NCI-H146 treated with DMSO at 0.1 percent for 48 hours (cell line): ENCODE results near the gene SLC16A4.
"Not testable (repeated sequence)": the region's sequence is repeated elsewhere in the genome, so short reads cannot be mapped to it uniquely, and the experiment has no call there.

Experiments
- DNase-seq: peaks from one replicate; lab custom pipeline; 2025; ENCODE audit not compliant: unreplicated experiment; lab: John Stamatoyannopoulos, UW

Gene SLC16A4

DNA sequence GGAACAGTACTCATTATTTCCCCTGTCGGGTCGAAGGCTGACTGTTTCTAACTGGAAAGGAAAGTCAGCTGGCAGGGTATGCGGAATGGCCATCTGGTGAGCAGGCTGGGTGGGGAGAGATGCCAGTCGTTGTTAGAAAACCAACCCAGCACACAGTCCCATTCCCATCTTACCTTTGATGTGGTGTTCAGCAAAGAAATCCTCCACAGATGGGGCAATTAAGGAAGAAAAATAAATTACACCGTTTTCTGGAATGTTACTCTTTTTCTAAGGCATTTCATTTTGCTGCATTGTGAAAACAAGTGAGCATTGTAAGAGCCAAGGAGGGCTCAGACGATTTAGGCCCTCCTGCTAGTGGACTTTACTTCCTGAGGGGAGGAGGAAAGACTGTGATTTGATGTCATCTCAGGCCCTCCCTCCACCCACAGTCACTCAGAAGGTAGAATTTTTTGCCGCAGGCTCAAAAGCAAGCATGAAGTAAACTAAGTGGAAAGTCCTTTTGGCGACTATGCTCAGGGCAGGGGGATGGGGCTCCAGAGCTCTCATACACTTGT, at the start of gene SLC16A4:
Gene SLC16A4 (minus strand): TSS at position 335 of the 554 bp plus-strand sequence. CDS start 1,703 bp downstream, outside the sequence.
- DNase-seq, result no peak

DNA sequence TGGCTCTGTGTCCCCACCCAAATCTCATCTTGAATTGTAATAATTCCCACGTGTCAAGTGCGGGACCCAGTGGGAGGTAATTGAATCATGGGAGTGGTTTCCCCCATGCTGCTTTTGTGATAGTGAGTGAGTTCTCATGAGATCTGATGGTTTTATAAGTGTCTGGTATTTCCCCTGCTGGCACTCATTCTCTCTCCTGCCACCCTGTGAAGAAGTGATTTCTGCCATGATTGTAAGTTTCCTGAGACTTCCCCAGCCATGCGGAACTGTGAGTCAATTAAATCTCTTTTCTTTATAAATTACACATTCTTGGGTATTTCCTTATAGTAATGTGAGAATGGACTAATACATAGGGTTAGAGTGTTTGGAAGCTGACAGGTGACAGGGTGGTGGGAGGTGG, 49.0 kb upstream of the SLC16A4 start:
- not testable (repeated sequence) for DNase-seq

DNA sequence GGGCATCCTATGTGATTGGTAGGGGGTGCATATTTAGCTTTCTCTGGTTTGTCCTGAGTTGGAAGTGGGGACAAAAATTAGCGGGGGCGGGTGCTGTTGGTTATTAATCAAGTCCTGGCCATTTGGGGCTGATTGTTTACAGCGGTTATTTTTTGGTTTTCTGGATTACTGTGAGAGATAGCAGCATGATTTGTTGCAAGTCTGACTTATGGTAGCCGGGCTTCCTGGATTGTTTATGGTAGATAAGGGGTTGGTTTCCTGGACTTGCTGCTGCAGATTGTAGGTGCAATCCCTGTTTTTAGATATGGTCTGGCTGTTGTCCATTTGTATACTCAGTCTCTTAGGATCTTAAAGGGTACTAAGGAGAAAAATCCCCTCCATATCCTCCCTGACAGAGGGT, 48.1 kb upstream of the SLC16A4 start:
- no peak for DNase-seq

DNA sequence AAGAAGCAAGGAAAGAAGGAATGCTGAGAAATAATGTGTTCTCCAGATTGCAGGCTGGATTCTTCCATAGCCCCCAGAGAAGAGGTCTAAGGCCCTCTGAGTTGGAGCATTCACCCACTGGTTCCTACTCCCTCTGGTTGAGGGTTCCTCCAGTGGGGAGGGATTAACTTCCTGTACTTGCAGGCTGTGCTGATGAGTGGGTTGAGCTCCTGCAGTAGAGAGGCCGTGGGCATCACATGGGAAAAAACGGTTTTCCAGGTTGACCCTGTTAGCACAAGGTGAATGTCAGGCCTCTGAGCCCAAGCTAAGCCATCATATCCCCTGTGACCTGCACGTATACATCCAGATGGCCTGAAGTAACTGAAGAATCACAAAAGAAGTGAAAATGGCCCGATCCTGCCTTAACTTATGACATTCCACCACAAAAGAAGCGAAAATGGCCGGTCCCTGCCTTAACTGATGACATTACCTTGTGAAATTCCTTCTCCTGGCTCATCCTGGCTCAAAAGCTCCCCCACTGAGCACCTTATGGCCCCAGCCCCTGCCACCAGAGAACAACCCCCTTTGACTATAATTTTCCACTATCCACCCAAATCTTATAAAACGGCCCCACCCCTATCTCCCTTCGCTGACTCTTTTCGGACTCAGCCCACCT, 46.9 kb upstream of the SLC16A4 start:
- DNase-seq, result not testable (repeated sequence)

GRCh38 chr1:110436635-110437034, 45.8 kb upstream of the SLC16A4 start:
- no peak for DNase-seq

GRCh38 chr1:110434946-110435345, 44.1 kb upstream of the SLC16A4 start:
- no peak for DNase-seq

GRCh38 chr1:110433803-110434202, 43.0 kb upstream of the SLC16A4 start:
- peak; percentile 2 for DNase-seq

DNA sequence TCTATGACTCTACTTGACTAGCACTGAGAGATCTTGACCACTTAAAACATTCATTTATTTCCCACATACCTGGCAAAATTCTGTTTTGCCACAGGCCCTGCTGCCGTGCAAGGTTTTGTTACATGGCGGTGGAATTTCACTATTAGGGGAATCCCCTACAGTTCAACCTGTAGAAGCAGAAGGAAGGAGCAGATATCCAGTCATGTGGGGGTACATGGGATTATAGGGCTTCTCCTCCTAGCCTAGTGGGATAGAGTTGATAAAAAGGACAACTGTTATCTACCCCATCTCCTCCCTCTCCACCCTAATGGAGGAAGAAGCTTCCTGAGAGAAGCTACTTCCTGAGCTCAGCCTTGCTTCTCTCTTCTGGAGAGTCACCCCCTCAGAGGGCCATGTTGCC, 42.4 kb upstream of the SLC16A4 start:
- no peak for DNase-seq

DNA sequence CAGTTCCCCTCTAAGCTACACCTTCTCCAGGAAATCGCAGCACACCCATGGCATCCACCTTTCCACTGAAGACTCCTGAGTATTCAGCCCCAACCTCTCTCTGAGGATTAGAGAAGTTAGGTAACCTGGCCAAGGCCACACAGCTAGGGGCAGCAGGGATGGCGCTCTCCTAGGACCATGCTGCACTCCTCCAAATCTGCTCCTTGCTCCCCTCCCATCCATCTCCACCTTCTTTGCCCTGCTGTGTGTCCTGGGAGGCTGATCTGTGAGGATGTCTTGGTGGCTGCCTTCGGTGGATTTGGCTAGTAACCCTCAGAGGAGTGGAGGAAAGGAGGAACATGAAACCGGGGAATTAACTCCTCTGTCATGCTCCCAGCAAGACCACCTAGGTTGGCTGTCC, 40.1 kb upstream of the SLC16A4 start:
- DNase-seq, result no peak

- DNase-seq, result no peak
Observed at GRCh38 chr1:110430366-110430765, 39.5 kb upstream of the SLC16A4 start.

- DNase-seq, result no peak
Observed at GRCh38 chr1:110428946-110429345, 38.1 kb upstream of the SLC16A4 start.

DNA sequence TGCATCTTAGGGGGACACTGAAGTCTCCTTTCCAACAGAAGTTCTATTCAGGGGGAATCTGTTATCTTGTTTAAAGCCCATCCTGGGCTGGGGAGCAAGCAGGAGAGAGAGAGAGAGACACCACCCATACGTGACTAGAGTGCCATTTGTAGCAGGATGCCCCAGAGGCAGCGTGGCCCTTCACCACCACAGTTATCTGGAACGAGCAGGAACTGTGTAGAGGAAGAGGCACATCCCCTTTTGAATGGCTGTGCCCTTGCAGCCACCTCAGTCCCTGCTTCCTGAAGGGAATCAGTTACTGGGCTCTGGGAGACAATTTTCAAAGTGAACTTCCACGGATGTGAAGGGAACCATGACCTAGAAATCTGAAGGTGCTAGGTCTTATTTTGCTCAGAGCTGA, 36.0 kb upstream of the SLC16A4 start:
- DNase-seq, result no peak

DNA sequence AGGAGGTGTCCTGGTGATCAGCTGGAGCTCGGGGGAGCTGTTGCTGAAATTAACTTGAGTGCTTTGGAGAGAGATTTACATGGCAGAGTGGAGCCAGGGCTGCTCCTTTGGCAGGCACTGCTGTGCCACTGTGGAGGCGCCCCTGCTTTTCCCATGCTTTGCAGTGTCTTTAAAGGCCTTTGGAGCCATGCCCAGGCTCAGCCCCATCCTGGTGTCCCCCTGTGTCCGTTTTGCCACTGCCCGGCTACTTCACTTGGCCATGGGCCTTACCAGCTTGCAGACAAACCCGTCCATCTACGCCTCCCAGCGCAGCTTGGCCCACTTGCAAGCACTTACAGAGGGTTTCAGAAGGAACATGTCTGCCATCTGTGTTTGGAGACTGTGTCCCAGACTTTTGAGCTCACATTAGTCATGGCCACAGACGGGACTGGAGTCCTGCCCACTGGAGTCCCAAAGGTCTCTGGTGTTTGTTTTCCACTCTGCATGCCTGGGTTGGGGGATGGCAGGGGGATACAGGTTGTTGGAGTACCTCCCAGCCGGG, 34.9 kb upstream of the SLC16A4 start:
- no peak for DNase-seq

DNA sequence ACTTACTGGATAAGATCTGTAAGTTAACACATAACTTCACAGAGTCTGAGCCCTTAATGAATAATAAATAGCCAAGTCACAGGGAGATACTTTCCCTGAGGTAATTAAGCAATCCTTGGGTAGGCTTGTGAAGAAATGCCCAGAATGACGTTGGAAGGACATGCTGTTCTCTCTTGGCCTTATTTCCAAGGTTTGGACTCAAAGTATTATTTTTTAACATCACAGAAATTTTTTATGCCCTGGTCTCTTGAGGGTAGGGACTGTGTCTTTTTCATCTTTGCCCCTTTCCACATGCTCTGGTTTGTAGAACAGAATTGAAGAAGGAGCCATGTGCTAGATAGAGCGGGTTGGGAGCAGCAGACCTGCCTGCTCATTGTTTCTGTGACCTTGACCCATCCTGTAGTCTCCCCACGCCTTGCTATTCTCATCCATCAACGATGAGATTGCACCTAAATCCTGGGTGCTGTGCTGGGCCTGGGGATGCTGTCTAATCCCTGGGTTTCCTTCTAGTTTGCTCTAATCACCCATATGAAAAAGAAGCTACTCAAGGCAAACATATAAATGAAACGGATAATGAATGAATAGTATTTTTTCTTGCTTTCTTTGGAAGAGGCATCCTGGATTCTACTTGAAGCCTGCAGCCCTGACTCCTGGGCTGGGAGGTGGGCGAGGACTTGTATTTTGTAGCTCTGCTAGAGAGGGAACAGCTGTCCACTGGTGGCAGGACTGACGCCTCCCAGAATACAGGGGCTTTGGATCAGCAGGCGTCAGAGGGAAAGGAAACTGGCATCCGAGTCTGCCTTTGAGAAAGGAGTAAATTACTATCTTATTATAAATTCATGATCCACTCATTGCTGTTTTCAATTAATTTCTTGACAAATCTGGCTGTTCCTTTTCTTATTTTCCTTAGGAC, 34.1 kb upstream of the SLC16A4 start:
- no peak for DNase-seq

- no peak for DNase-seq
Observed at GRCh38 chr1:110420874-110421793, 30.3 kb upstream of the SLC16A4 start.

DNA sequence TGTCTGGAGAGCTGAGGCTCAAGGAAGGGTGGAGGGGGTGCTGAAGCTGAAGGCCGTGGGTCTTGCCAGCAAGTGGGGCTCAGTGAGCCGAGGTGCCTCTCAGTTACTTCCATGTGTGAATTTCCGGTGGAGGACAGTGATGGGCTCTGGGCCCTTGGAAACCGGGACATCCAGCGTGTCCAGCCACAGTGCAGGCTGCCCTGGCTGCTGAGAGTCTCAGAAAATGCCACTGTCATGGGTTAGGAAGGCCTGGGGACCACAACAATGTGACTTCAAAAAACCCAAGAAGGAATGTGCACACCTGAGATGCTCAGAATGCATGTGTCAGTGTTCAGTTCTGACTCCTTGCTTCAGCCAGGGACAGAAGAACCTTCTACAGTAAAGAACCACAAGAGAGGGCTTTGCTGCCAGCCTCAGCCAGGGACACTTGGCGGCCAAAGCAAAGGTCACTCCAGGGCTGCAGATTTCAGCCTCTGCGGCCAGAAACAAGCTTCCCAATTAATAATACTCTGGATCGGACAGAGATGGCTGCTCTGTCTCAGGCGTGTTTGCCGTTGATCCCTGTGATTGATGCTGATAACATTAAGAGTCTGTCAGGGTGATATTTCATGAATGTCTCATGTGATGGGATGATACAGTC, 29.3 kb upstream of the SLC16A4 start:
- no peak for DNase-seq

DNA sequence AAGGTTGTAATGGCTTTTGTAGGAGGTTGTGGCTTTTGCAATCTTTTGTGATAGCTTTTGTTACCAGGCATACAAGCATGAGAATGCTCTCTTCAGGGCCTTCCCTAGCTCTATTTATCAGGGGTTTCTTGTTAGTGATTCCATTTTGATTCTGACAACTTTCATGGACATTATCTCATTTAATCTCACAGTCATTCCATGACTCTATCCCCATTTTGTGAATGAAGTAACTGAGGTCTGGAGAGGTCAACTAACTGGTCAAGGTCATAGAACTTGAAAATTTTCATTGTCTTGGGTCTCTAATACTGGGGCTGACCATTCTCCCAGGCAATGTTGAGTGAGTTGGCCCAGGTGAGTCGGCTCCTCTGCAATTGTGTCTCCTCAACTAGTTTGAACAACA, 27.9 kb upstream of the SLC16A4 start:
- DNase-seq, result no peak

DNA sequence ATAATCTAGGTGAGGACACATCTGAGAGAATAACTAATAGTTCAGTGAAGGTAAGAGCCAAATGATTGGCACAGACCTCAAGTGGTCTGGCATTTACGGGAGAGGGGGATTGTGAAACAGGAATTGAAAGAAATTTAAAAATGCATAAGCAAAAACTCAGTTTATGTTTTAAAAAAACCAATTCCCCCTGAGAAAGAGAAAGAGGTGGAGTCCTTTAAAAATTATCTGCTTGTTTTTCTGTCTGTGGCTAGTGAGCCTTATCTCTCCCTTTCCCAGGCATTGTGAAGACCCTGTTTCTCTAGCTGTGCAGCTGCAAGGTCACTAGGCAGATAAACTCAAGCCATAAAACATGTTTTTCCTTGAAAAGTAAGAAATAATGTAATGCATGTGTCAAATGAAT, 22.2 kb upstream of the SLC16A4 start:
- not testable (repeated sequence) for DNase-seq

- DNase-seq, result peak; percentile 41
Observed at GRCh38 chr1:110412576-110412975, 21.8 kb upstream of the SLC16A4 start.

DNA sequence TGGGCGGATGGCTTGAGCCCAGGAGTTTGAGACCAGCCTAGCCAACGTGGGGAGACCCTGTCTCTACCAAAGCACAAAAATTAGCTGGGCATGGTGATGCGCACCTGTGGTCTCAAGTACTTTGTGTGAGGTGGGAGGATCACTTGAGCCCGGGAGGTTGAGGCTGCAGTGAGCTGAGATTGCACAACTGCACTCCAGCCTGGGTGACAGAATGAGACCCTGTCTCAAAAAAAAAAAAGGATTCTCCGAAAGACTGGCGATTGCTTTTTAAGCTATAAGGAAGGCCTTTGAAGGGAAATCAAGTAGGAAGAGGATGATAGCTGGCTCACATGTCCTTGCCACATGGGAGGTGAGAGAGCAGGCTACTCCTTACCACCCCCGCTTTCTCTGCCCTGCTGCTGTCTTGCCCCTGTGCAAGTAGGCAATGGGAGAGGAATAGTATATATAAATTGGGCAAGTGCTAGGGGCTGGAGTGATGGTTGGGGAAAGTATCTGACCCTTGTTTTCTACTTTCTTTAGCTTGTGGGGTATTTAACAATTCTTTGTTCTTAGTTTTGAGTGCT, 20.4 kb upstream of the SLC16A4 start:
- no peak for DNase-seq
